RWPE2 (cell line): ENCODE results near the gene PHLPP2.
A peak's percentile ranks its signal among the peaks of the same experiment; 100 is the strongest.
"Not testable (repeated sequence)": the region's sequence is repeated elsewhere in the genome, so short reads cannot be mapped to it uniquely, and the experiment has no call there.

Source experiments
- ATAC-seq: fragments of 200-7000 bp; cut with Tn5 transposase; 3 replicates; pipeline ENCODE4 v1.9.1; 2021; ENCODE audit warnings: low read depth
- DNase-seq: peaks from one replicate; pipeline ENCODE4 v3.0.0-alpha.2; 2020; ENCODE audit warnings: low spot score
- H3K27ac ChIP-seq: fragments of 450-650 bp; 2 replicates; pipeline ENCODE4 v1.5.1; 2017; ENCODE audit warnings: mild to moderate bottlenecking; ENCODE audit not compliant: poor library complexity, severe bottlenecking
- H3K27me3 ChIP-seq: fragments of 250-450 bp; sonication (Bioruptor Pico); 2 replicates; pipeline ENCODE4 v1.5.1; 2021; ENCODE audit warnings: mild to moderate bottlenecking, moderate library complexity; ENCODE audit not compliant: insufficient read depth, poor library complexity, severe bottlenecking
- H3K36me3 ChIP-seq: fragments of 250-450 bp; sonication (Bioruptor Pico); 2 replicates; pipeline ENCODE4 v1.5.1; 2020; ENCODE audit warnings: low read depth, mild to moderate bottlenecking, moderate library complexity
- H3K4me1 ChIP-seq: fragments of 250-450 bp; sonication (Bioruptor Pico); 2 replicates; pipeline ENCODE4 v1.5.1; 2021; ENCODE audit warnings: mild to moderate bottlenecking, moderate library complexity; ENCODE audit not compliant: insufficient read depth, poor library complexity, severe bottlenecking
- H3K4me3 ChIP-seq: fragments of 250-450 bp; sonication (Bioruptor Pico); 2 replicates; pipeline ENCODE4 v1.5.1; 2021; ENCODE audit warnings: mild to moderate bottlenecking, moderate library complexity; ENCODE audit not compliant: severe bottlenecking
- H3K9me3 ChIP-seq: fragments of 250-450 bp; sonication (Bioruptor Pico); 2 replicates; pipeline ENCODE4 v1.5.1; 2021; ENCODE audit warnings: mild to moderate bottlenecking, moderate library complexity; ENCODE audit not compliant: severe bottlenecking
- CTCF ChIP-seq: fragments of 450-650 bp; IDR thresholded peaks from one replicate; pipeline ENCODE4 v1.5.1; 2017; ENCODE audit warnings: mild to moderate bottlenecking, moderate library complexity; ENCODE audit not compliant: poor library complexity, severe bottlenecking

Gene PHLPP2

GRCh38 chr16:71623597-71623996 is 100.9 kb downstream of the PHLPP2 start:
- no peak for DNase-seq
- H3K27ac ChIP-seq = no peak overlapping the region
- no peaks in the 10 kb centered on the region for H3K9me3 ChIP-seq
- H3K4me1 ChIP-seq = no peaks in the 10 kb centered on the region
- no peak for TF ChIP-seq CTCF
- no peak overlapping the region for H3K4me3 ChIP-seq
- ATAC-seq = no peak
- H3K27me3 ChIP-seq = no peaks in the 10 kb centered on the region
- no peaks in the 10 kb centered on the region; the same call in 1 of the 2 replicates for H3K36me3 ChIP-seq

GRCh38 chr16:71622088-71622487 is 102.4 kb downstream of the PHLPP2 start:
- no peak for ATAC-seq
- no peak for TF ChIP-seq CTCF
- H3K36me3 ChIP-seq = no peaks in the 10 kb centered on the region
- peaks cover 5% of the 10 kb centered on the region for H3K27me3 ChIP-seq
- no peaks in the 10 kb centered on the region for H3K4me1 ChIP-seq
- no peak for DNase-seq
- no peaks in the 10 kb centered on the region for H3K9me3 ChIP-seq
- no peak overlapping the region for H3K4me3 ChIP-seq
- no peak overlapping the region for H3K27ac ChIP-seq

- Histone ChIP-seq H3K4me1 (no peaks in the 10 kb centered on the region), H3K9me3 (no peaks in the 10 kb centered on the region), H3K36me3 (no peaks in the 10 kb centered on the region), H3K27ac (no peak overlapping the region), H3K4me3 (no peak overlapping the region), H3K27me3 (peaks cover 5% of the 10 kb centered on the region)
- no peak for TF ChIP-seq CTCF
- no peak for ATAC-seq
- no peak for DNase-seq
These were observed 106.1 kb downstream of the PHLPP2 start for GRCh38 chr16:71618429-71618828.

GRCh38 chr16:71614956-71615355 is 109.5 kb downstream of the PHLPP2 start:
- ATAC-seq = not testable (repeated sequence)

GRCh38 chr16:71610936-71611871 is 113.3 kb downstream of the PHLPP2 start:
- Histone ChIP-seq H3K4me3 (no peak overlapping the region), H3K9me3 (no peaks in the 10 kb centered on the region), H3K36me3 (no peaks in the 10 kb centered on the region), H3K27me3 (peaks cover 3% of the 10 kb centered on the region), H3K4me1 (no peaks in the 10 kb centered on the region), H3K27ac (no peak overlapping the region)
- ATAC-seq (peak; percentile 89), DNase-seq (no peak)
- peak; percentile 94 for TF ChIP-seq CTCF

More at GRCh38 chr16:71614956-71615355, 109.5 kb downstream of the PHLPP2 start:
- not testable (repeated sequence) for H3K4me3 ChIP-seq, H3K9me3 ChIP-seq, H3K27me3 ChIP-seq, DNase-seq, H3K4me1 ChIP-seq, H3K27ac ChIP-seq, H3K36me3 ChIP-seq
